Gastroesophageal sphincter (tissue), 3 donors: ENCODE data around the gene NFIX.

Experiments
- CTCF ChIP-seq, 4 experiments: fragments of 200-600 bp in 2 of 4; fragments of 450-650 bp in 2 of 4; sonication (generic) in 1 of 4; IDR thresholded peaks; one replicate each; pipeline ENCODE4 v1.5.1; 2017 to 2019; ENCODE audit warnings: antibody characterized with exemption in 4 of 4, mild to moderate bottlenecking in 2 of 4, moderate library complexity in 2 of 4
- EP300 ChIP-seq: sonication (generic); formaldehyde crosslinking; IDR thresholded peaks from one replicate; pipeline ENCODE4 v1.6.1; 2017; ENCODE audit warnings: antibody characterized with exemption, mild to moderate bottlenecking
- POLR2AphosphoS5 ChIP-seq: sonication (generic); formaldehyde crosslinking; IDR thresholded peaks from one replicate; pipeline ENCODE4 v1.6.1; 2017; ENCODE audit warnings: antibody characterized with exemption

GRCh38 chr19:12965017-12965811 is 30.1 kb upstream of the NFIX start:
- TF ChIP-seq CTCF (IDR thresholded peaks at IDR 0.05): peak in 3 of 4 experiments; percentile 89 to 97 (median 97)
- no peak for TF ChIP-seq POLR2AphosphoS5
- no peak for TF ChIP-seq EP300
